K562 (cell line): ENCODE results near the gene LSM4. TPM values are rescaled to one million over a fixed set of nuclear protein-coding genes. Genes with fewer than 3 reads are reported as not detected.

Experiments
- DMBX1 ChIP-seq: fragments of 250-450 bp; sonication (Bioruptor Pico); IDR thresholded peaks from 2 replicates; pipeline ENCODE4 v1.8.0; 2022; ENCODE audit warnings: inconsistent platforms, mild to moderate bottlenecking, moderate library complexity, borderline replicate concordance
- FOXM1 ChIP-seq, 2 experiments: fragments of 450-650 bp in 1 of 2; sonication (generic) in 1 of 2; formaldehyde crosslinking in 1 of 2; IDR thresholded peaks; 2 replicates each; pipeline versions ENCODE4 v1.6.1 to v1.9.0; 2017 to 2022; ENCODE audit warnings: low read depth in 2 of 2, mild to moderate bottlenecking in 2 of 2, missing genetic modification reagents in 1 of 2, moderate library complexity in 1 of 2
- HCFC1 ChIP-seq: IDR thresholded peaks from 2 replicates; pipeline ENCODE4 v1.6.1; 2012; ENCODE audit warnings: low read depth, low read length, improper control_type of control experiment
- HMBOX1 ChIP-seq: sonication (generic); IDR thresholded peaks from 2 replicates; pipeline ENCODE4 v1.6.1; 2016
- JUN ChIP-seq, 2 experiments: sonication (generic) in 1 of 2; formaldehyde crosslinking in 1 of 2; IDR thresholded peaks; 2 replicates each; pipeline versions ENCODE4 v1.6.1 to v1.8.0; 2012 to 2022; ENCODE audit warnings: borderline replicate concordance in 2 of 2, mild to moderate bottlenecking in 2 of 2, improper control_type of control experiment in 1 of 2, low read depth in 1 of 2, low read length in 1 of 2, missing genetic modification reagents in 1 of 2
- LEF1 ChIP-seq: fragments of 450-650 bp; IDR thresholded peaks from 2 replicates; pipeline ENCODE4 v1.6.1; 2016; ENCODE audit warnings: mild to moderate bottlenecking
- MAFK ChIP-seq: IDR thresholded peaks from 2 replicates; pipeline ENCODE4 v1.6.1; 2011; ENCODE audit warnings: low read length, improper control_type of control experiment
- SMC3 ChIP-seq: conservative IDR thresholded peaks from 2 replicates; pipeline ENCODE4 v1.6.1; 2011; ENCODE audit warnings: low read depth, low read length, improper control_type of control experiment; ENCODE audit not compliant: insufficient read depth
- TBP ChIP-seq: optimal IDR thresholded peaks from 2 replicates; pipeline ENCODE3; 2011; ENCODE audit warnings: low read depth, low read length, improper control_type of control experiment
- TEAD4 ChIP-seq, 2 experiments: sonication (generic) in 1 of 2; formaldehyde crosslinking in 1 of 2; IDR thresholded peaks; 2 replicates each; pipeline versions ENCODE4 v1.6.1 to v1.8.0; 2012 to 2022; ENCODE audit warnings: borderline replicate concordance in 1 of 2, inconsistent platforms in 1 of 2, low read length in 1 of 2, mild to moderate bottlenecking in 1 of 2, missing genetic modification reagents in 1 of 2
- ZNF830 ChIP-seq: fragments of 250-450 bp; sonication (Bioruptor Pico); IDR thresholded peaks from 2 replicates; pipeline ENCODE4 v1.5.0; 2021; ENCODE audit warnings: mild to moderate bottlenecking
- polyA plus RNA-seq, 8 experiments: library from polyadenylated mRNA; depleted of rRNA in 4 of 8; stranded (reverse) in 5 of 8; unstranded in 3 of 8; fragments of >200 nt; fragmentation: Nextera tagmentation in 2 of 8; fragmentation: Illumina TruSeq in 1 of 8; extraction: Ambion mirVana in 2 of 8; extraction: Trizol in 1 of 8; gene quantifications; 2 replicates each; pipeline versions ENCODE4 v1.2.1 to v1.2.3, GENCODE V29; 2011 to 2014; ENCODE audit warnings: inconsistent platforms in 1 of 8, missing spikeins in 1 of 8
- total RNA-seq, 7 experiments: library from RNA; depleted of rRNA in 6 of 7; stranded (reverse); fragments of >200 nt in 6 of 7; fragmentation: Illumina TruSeq in 2 of 7; extraction: Trizol in 2 of 7; gene quantifications; 2 replicates each; pipeline versions ENCODE4 v1.2.1 to v1.2.3, GENCODE V29; 2011 to 2021; ENCODE audit warnings: low replicate concordance in 1 of 7
- TF ChIP-seq, protein P1 (sequence below), 2 experiments: fragments of 450-650 bp; formaldehyde crosslinking in 1 of 2; IDR thresholded peaks; 2 replicates each; pipeline versions ENCODE4 v1.4.0 to v1.6.1; 2014 to 2020; ENCODE audit warnings: mild to moderate bottlenecking in 2 of 2, borderline replicate concordance in 1 of 2, low read depth in 1 of 2
- TF ChIP-seq, protein P2 (sequence below): IDR thresholded peaks from 3 replicates; pipeline ENCODE4 v1.6.1; 2011; ENCODE audit warnings: borderline replicate concordance, mild to moderate bottlenecking, moderate library complexity; ENCODE audit not compliant: insufficient read length; ENCODE audit errors: extremely low read depth

LSM4 gene
- total and polyA plus RNA-seq, 9 of the 15 experiments (the other 6 are each of a cell fraction or from before 2014, with no cell fraction given) = 11.9 to 763 (median 202) TPM

- TF ChIP-seq, protein P1, sequence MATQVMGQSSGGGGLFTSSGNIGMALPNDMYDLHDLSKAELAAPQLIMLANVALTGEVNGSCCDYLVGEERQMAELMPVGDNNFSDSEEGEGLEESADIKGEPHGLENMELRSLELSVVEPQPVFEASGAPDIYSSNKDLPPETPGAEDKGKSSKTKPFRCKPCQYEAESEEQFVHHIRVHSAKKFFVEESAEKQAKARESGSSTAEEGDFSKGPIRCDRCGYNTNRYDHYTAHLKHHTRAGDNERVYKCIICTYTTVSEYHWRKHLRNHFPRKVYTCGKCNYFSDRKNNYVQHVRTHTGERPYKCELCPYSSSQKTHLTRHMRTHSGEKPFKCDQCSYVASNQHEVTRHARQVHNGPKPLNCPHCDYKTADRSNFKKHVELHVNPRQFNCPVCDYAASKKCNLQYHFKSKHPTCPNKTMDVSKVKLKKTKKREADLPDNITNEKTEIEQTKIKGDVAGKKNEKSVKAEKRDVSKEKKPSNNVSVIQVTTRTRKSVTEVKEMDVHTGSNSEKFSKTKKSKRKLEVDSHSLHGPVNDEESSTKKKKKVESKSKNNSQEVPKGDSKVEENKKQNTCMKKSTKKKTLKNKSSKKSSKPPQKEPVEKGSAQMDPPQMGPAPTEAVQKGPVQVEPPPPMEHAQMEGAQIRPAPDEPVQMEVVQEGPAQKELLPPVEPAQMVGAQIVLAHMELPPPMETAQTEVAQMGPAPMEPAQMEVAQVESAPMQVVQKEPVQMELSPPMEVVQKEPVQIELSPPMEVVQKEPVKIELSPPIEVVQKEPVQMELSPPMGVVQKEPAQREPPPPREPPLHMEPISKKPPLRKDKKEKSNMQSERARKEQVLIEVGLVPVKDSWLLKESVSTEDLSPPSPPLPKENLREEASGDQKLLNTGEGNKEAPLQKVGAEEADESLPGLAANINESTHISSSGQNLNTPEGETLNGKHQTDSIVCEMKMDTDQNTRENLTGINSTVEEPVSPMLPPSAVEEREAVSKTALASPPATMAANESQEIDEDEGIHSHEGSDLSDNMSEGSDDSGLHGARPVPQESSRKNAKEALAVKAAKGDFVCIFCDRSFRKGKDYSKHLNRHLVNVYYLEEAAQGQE (IDR thresholded peaks at IDR 0.05; ENCODE audit: borderline replicate concordance) = peak; percentile 85
- TF ChIP-seq, protein P1 (CRISPR knock-in tag; IDR thresholded peaks at IDR 0.05; ENCODE audit: low read depth) = no peak
- TF ChIP-seq SMC3 = peak; percentile 73
- peak; percentile 28; the same call in 1 of the 2 replicates for TF ChIP-seq TEAD4 (IDR thresholded peaks at IDR 0.05; ENCODE audit: low read length)
- no peak for TF ChIP-seq TEAD4 (CRISPR knock-in tag; IDR thresholded peaks at IDR 0.05; ENCODE audit: borderline replicate concordance)
- no peak for TF ChIP-seq ZNF830 (CRISPR knock-in tag)
- TF ChIP-seq DMBX1 (CRISPR knock-in tag) = no peak
- TF ChIP-seq HCFC1 = no peak
- TF ChIP-seq, protein P2, sequence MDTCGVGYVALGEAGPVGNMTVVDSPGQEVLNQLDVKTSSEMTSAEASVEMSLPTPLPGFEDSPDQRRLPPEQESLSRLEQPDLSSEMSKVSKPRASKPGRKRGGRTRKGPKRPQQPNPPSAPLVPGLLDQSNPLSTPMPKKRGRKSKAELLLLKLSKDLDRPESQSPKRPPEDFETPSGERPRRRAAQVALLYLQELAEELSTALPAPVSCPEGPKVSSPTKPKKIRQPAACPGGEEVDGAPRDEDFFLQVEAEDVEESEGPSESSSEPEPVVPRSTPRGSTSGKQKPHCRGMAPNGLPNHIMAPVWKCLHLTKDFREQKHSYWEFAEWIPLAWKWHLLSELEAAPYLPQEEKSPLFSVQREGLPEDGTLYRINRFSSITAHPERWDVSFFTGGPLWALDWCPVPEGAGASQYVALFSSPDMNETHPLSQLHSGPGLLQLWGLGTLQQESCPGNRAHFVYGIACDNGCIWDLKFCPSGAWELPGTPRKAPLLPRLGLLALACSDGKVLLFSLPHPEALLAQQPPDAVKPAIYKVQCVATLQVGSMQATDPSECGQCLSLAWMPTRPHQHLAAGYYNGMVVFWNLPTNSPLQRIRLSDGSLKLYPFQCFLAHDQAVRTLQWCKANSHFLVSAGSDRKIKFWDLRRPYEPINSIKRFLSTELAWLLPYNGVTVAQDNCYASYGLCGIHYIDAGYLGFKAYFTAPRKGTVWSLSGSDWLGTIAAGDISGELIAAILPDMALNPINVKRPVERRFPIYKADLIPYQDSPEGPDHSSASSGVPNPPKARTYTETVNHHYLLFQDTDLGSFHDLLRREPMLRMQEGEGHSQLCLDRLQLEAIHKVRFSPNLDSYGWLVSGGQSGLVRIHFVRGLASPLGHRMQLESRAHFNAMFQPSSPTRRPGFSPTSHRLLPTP = no peak
- TF ChIP-seq JUN (IDR thresholded peaks at IDR 0.05; ENCODE audit: borderline replicate concordance, low read depth, low read length) = no peak
- TF ChIP-seq JUN (CRISPR knock-in tag; IDR thresholded peaks at IDR 0.05; ENCODE audit: borderline replicate concordance) = no peak
- TF ChIP-seq LEF1 = 0 out of 2 replicates have a peak, but pooled peaks have one; percentile 18
- TF ChIP-seq FOXM1 (IDR thresholded peaks at IDR 0.05; ENCODE audit: low read depth) = peak; percentile 85
- TF ChIP-seq FOXM1 (CRISPR knock-in tag; IDR thresholded peaks at IDR 0.05; ENCODE audit: low read depth) = no peak
- TF ChIP-seq TBP = peak; percentile 61
- peak; percentile 23; the same call in 1 of the 2 replicates for TF ChIP-seq HMBOX1
- peak; percentile 57 for TF ChIP-seq MAFK
These were observed 5.6 kb upstream of the LSM4 start (continued) for GRCh38 chr19:18328340-18329034.
